ENCODE results near the gene SPART.

- TF ChIP-seq CTCF (IDR thresholded peaks at IDR 0.05) (no peak), POLR2A (IDR thresholded peaks at IDR 0.05) (no peak), EP300 (IDR thresholded peaks at IDR 0.05; ENCODE audit: low read depth) (no peak), POLR2AphosphoS5 (IDR thresholded peaks at IDR 0.05) (no peak)
Observed at GRCh38 chr13:36273431-36273830, 72.8 kb downstream of the SPART start.
